GM21515 (cell line): Measurements from ENCODE around the gene FUT6.
"Not testable (repeated sequence)": the region's sequence is repeated elsewhere in the genome, so short reads cannot be mapped to it uniquely, and the experiment has no call there.

Experiments used
- ATAC-seq: cut with Tn5 transposase; IDR thresholded peaks from one replicate; pipeline ENCODE4 v1.9.1; 2021; ENCODE audit not compliant: unreplicated experiment

FUT6 gene

DNA sequence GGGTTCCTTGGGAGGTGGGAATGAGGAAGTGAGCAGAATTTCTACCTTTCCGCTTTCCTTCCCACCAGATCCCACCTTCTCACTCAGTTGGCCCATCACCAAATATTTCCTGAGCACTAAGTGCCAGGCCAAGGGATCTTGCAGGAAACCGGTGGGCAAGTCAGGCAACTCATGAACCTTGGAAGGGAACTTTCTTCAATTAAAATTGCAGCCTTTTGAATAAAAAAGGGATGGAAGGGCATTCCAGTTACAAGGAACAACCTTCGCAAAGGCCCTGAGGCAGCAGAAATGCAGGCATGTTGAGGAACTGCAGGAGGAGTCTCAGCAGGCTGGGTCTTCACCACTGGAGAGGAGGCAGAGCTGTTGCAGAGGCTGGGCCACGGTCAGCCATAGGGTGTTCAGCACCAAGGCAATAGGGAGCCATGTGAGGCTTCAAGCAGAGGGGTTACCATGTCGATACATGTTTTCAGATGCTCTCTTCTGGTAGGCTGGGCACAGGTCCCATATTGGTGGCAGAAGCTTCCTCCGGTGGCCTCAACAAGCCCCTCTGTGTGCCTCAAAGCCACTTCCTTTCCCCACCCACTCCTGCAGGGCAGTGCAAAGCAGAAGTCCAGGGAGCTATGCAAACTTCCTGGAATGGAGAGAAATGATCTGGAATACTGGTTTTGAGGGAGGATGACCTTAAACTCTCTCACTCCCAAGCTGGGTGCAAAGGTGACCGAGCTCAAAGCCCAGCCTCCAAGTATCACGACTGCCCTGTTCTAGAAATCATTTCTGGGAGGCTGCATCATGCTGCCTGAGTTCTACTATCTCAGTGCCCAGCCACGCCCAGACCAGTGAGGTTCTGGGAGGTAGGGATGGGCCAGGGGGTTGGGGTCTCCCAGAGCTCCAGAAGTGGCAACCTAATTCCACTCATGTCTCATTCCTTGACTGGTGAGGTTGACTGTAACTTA, at the start of gene FUT6:
TSS of gene FUT6 (minus strand) at position 638 of the 953 bp plus-strand sequence. CDS start 7,135 bp downstream, outside the sequence.
- no peak for ATAC-seq

DNA sequence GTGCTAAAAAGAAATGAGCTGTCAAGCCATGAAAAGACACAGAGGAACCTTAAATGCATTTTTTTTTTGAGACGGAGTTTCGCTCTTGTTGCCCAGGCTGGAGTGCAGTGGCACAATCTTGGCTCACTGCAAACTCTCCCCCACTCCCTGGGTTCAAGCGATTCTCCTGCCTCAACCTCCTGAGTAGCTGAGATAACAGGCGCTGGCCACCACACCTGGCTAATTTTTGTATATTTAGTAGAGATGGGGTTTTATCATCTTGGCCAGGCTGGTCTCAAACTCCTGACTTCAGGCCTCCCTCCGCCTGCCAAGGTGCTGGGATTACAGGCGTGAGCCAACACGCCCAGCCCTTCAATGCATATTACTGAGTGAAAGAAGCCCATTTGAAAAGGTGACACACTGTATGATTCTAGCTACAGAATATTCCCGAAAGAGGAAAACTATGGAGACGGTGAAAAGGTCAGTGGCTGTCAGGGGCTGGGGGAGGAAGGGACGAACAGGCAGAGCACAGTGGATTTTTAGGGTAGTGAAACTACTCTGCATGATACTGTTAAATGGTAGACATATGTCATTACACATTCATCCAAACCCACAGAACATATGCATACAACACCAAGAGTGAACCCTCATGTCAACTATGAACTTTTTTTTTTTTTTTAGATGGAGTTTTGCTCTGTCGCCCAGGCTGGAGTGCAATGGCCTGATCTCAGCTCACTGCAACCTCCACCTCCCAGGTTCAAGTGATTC, 44.7 kb upstream of the FUT6 start:
- not testable (repeated sequence) for ATAC-seq

DNA sequence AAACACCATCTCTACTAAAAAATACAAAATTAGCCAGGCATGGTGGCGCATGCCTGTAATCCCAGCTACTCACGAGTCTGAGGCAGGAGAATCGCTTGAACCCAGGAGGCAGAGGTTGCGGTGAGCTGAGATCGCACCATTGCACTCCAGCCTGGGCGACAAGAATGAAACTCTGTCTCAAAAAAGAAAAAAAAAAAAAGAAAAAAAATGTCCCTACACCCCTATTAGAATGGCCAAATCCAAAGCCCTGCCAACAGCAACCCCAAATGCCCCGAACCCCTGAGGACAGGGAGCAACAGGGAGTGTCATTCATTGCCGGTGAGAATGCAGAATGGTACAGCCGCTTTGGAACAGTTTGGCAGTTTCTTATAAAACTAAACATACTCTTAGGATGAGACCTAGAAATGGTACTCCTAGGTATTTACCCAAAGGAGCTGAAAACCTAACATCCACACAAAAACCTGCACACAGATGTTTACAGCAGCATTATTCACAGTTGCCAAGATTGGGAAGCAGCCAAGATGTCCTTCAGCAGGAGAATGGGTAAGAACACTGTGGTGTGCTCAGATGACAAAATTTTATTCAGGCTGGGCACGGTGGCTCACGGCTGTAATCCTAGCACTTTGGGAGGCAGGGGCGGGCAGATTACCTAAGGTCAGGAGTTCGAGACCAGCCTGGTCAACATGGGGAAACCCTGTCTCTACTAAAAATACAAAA, 43.8 kb upstream of the FUT6 start:
- ATAC-seq = not testable (repeated sequence)

DNA sequence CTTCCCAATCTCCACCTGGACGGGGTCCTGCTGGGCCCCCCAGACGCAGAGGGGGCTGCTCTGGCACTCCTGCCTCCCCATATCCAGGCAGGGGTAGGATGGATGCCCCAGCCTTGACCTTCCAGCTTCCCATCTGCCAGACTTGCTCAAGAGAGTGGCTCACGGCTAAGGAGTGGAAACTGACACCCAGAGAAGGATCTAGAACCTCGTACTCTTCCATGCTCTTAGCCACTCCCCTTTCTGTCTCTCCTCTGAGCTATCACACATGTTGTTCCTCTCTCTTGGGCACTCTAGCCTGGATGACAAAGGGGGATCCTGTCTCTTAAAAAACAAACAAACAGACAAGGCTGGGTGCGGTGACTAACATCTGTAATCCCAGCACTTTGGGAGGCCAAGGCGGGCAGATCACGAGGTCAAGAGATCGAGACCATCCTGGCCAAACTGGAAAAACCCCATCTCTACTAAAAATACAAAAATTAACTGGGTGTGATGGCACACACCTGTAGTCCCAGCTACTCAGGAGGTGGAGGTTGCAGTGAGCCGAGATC, 43.0 kb upstream of the FUT6 start:
- ATAC-seq = no peak

GRCh38 chr19:5881543-5882299, 42.2 kb upstream of the FUT6 start:
- no peak for ATAC-seq

- ATAC-seq = no peak
Observed at GRCh38 chr19:5880604-5881078, 41.1 kb upstream of the FUT6 start.

GRCh38 chr19:5880196-5880595, 40.7 kb upstream of the FUT6 start:
- no peak for ATAC-seq

DNA sequence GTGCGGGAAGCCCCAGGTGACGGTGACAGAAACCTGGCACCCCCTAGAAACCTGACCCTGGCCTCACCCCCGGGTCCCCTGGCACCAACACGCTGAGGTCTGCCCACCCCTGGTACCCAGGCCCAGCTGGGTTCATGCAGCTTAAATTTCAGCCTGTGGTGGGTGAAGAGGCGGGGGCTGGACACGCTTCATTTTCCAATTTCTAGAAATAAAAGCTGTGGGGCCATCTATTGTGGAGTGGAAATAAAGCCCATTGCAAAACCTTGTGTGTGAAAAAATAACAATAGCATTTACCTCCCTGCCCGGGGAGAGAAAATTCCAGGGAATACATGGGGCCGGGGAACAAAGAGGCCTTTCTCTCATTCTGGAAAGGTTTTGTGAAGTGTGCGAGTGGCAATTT, 38.4 kb upstream of the FUT6 start:
- ATAC-seq = no peak

GRCh38 chr19:5877427-5877826, 37.9 kb upstream of the FUT6 start:
- no peak for ATAC-seq

- ATAC-seq = not testable (repeated sequence)
Observed at GRCh38 chr19:5874496-5874895, 35.0 kb upstream of the FUT6 start.

GRCh38 chr19:5873617-5874199, 34.2 kb upstream of the FUT6 start:
- ATAC-seq = no peak

DNA sequence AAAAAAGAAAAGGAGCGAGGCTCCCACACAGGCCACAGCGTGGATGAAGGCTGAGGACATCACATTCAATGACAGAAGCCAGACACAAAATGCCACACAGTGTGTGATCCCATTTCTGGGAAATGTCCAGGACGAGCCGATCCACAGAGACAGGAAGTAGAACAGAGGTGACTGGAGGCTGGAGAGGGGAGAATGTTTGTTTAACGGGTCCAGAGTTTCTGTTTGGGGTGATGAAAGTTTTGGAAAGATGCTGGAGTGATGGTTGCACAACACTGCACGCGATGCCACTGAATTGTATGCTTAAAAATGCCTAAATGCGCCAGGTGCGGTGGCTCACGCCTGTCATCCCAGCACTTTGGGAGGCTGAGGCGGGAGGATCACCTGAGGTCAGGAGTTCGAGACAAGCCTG, 31.5 kb upstream of the FUT6 start:
- no peak for ATAC-seq

DNA sequence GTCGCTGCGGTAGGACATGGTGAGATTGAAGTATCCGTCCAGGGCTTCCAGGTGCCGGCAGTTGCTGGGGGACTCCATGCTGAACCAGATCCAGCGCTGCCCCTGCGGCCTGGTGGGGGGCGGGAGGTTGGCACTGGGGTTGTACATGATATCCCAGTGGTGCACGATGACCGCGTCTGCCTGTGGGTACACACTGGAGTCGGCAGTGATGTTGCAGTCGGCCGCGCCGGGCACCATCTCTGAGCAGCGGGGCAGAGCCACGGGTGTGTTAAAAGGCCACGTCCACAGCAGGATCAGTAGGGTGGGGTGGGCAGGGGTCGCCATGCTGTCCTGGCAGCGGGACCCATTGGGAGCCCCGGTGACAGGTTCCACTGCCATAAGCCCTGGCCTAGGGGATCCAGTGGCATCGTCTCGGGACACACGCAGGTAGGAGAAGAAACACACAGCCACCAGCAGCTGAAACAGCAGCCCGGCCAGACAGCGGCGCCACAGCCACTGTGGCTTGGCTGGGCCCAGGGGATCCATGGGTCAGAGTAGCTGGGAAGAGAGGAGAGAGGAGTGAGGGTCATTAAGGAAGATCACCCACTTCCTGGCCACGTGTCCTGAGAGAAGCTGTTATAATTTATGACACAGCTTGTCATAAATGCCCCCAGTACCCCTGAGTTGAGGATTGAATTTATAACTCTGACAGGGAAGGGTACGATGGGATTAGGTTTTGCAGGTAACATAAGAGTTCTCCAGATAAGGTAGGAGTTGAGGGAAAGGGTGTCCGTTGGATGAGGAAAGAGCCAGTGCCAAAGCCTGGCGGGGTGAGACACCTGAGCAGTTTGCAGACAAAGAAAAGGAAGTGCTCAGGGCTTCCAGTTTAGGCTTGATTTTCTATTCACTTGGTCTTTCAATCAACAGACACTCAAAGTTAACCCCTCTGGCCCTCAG, 28.0 kb upstream of the FUT6 start:
- ATAC-seq = no peak

DNA sequence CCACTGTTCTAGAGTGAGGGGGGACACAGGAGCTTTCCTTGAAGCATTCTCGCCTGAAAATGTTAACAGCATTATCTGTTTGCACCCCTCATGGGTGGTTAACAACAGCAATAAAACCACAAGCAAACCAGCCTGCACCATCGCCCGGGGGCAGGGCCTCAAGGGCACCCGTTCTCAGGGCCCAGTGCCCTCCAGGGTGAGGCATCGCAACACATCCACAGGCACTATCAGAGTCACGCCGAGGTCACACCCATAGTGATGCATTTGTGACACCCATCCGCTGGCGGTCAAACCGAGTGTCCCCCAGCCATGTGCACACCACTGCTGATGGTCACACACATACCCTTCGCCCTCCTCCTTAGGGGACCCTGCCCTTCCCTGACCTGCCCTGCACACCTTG, 26.3 kb upstream of the FUT6 start:
- ATAC-seq = no peak

- no peak for ATAC-seq
Observed at GRCh38 chr19:5864725-5865486, 25.4 kb upstream of the FUT6 start.

GRCh38 chr19:5864013-5864720, 24.7 kb upstream of the FUT6 start:
- no peak for ATAC-seq

DNA sequence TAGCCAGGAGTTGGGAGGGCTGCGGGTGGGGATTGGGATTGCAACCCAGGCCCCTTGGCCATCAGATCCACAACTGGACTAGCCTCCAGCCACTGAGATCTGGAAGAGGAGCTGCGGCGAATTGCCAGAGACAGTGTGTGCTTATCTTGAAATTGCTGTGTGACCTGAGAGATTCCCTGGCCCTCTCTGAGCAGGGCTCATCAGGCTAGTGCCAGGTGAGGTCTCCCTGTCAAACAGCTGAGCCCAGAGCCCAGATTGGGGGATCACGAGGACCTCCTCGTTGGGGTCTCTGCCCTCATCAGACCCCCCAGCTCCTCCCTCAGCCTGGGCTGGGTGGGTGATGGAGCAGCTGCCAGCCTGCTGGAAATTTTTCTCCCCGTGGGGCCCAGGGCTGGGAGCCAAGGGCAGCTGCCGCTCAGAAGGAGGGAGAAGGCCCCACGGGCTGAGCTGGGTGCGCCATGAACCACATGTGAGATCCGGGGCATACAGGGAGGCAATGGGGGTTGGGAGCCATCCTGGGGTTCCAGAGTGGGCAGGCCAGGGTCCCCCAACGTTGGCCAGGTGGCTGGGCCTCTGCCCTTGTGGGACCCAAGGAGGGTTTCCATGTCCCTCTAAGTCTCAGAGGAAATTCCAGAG, 23.6 kb upstream of the FUT6 start:
- ATAC-seq = no peak
